Esophagus squamous epithelium (tissue), 5 donors: Measurements from ENCODE around the gene GTSF1L. TPM values are rescaled to one million over a fixed set of nuclear protein-coding genes. Genes with fewer than 3 reads are reported as not detected.

Source experiments
- DNase-seq: peaks from one replicate; lab custom pipeline; 2025; lab: John Stamatoyannopoulos, UW
- H3K27ac ChIP-seq, 4 donors: fragments of 200-600 bp; sonication (generic); one replicate each; pipeline ENCODE4 v1.5.1; 2016 to 2019; ENCODE audit warnings: mild to moderate bottlenecking in 1 of 4
- H3K27me3 ChIP-seq, 4 donors: fragments of 200-600 bp; sonication (generic); 1 replicate in 3 of 4; 2 replicates in 1 of 4; pipeline versions ENCODE4 v1.5.1 to v1.6.0; 2017 to 2021; ENCODE audit warnings: antibody characterized with exemption in 1 of 4
- H3K36me3 ChIP-seq, 3 donors: fragments of 200-600 bp; sonication (generic); one replicate each; pipeline ENCODE4 v1.5.1; 2016 to 2019
- H3K4me1 ChIP-seq, 3 donors: fragments of 200-600 bp; sonication (generic); one replicate each; pipeline ENCODE4 v1.5.1; 2017 to 2019
- H3K4me3 ChIP-seq, 4 donors: fragments of 200-600 bp; sonication (generic); 1 replicate in 3 of 4; 2 replicates in 1 of 4; pipeline ENCODE4 v1.5.1; 2016 to 2019; ENCODE audit warnings: mild to moderate bottlenecking in 2 of 4, moderate library complexity in 1 of 4
- H3K9me3 ChIP-seq, 3 donors: fragments of 200-600 bp; sonication (generic); one replicate each; pipeline ENCODE4 v1.5.1; 2016 to 2019
- CTCF ChIP-seq, 6 experiments: fragments of 450-650 bp in 4 of 6; fragments of 200-600 bp in 2 of 6; sonication (generic) in 2 of 6; IDR thresholded peaks; one replicate each; pipeline ENCODE4 v1.5.1; 2016 to 2019; ENCODE audit warnings: antibody characterized with exemption in 6 of 6, mild to moderate bottlenecking in 4 of 6, moderate library complexity in 4 of 6
- POLR2A ChIP-seq, 4 donors: fragments of 450-650 bp; IDR thresholded peaks; one replicate each; pipeline ENCODE4 v1.6.1; 2017; ENCODE audit warnings: antibody characterized with exemption in 4 of 4, mild to moderate bottlenecking in 4 of 4, moderate library complexity in 3 of 4
- WGBS, 2 donors: methylation state at CpG; one replicate each; pipeline ENCODE4 v1.1.5; 2018; 5-methylcytosine and 5-hydroxymethylcytosine counted together
- intact Hi-C: fragments of 100-400 bp; cut with DNase I; formaldehyde crosslinking; loops from one replicate; pipeline ENCODE4 v1.15.0; 2022
- total RNA-seq, 4 donors: library from RNA; depleted of rRNA; stranded (reverse); fragments of >200 nt; gene quantifications; one replicate each; pipeline ENCODE4 v1.1.0, GENCODE V29; 2016
- donor health status: DM: yes; HTN: yes; CAD: no.

The GTSF1L gene
- total RNA-seq, 4 donors from 2014 or later: not detected

GRCh38 chr20:43715044-43715443, 11.8 kb downstream of the GTSF1L start:
- Histone ChIP-seq H3K27me3 (no peaks in the 10 kb centered on the region), H3K4me3 (no peak overlapping the region), H3K4me1 (no peaks in the 10 kb centered on the region), H3K9me3 (no peaks in the 10 kb centered on the region), H3K27ac (no peak overlapping the region), H3K36me3 (no peaks in the 10 kb centered on the region)
- WGBS, 2 donors: 94 to 97% methylated on average over 6 to 9 of the region's 9 CpGs
- intact Hi-C loops: no loop called here
- no peak for TF ChIP-seq POLR2A (IDR thresholded peaks at IDR 0.05)
- TF ChIP-seq CTCF (IDR thresholded peaks at IDR 0.05): no peak
- no peak for DNase-seq

GRCh38 chr20:43711098-43711654, 15.6 kb downstream of the GTSF1L start:
- Histone ChIP-seq H3K27me3 (no peaks in the 10 kb centered on the region), H3K36me3 (no peaks in the 10 kb centered on the region), H3K27ac (no peak overlapping the region), H3K4me1 (no peaks in the 10 kb centered on the region), H3K9me3 (no peaks in the 10 kb centered on the region), H3K4me3 (no peak overlapping the region)
- DNase-seq: no peak
- intact Hi-C loops: no loop called here
- 93 to 100% methylated on average over 2 to 12 of the region's 15 CpGs for WGBS, 2 donors
- TF ChIP-seq POLR2A (IDR thresholded peaks at IDR 0.05): no peak
- TF ChIP-seq CTCF (IDR thresholded peaks at IDR 0.05): no peak

- 87 to 88% methylated on average over 4 to 8 of the region's 9 CpGs for WGBS, 2 donors
- Histone ChIP-seq H3K4me1 (no peaks in the 10 kb centered on the region), H3K36me3 (no peaks in the 10 kb centered on the region), H3K27me3 (no peaks in the 10 kb centered on the region), H3K27ac (no peak overlapping the region), H3K4me3 (no peak overlapping the region), H3K9me3 (no peaks in the 10 kb centered on the region)
- DNase-seq: no peak
- TF ChIP-seq POLR2A (IDR thresholded peaks at IDR 0.05) (no peak), CTCF (IDR thresholded peaks at IDR 0.05) (no peak)
- intact Hi-C loops: no loop called here
Observed at GRCh38 chr20:43710370-43711044, 16.3 kb downstream of the GTSF1L start.

GRCh38 chr20:43702502-43702901, 24.3 kb downstream of the GTSF1L start:
- Histone ChIP-seq H3K4me1 (no peaks in the 10 kb centered on the region), H3K4me3 (no peak overlapping the region), H3K36me3 (no peaks in the 10 kb centered on the region), H3K27ac (no peak overlapping the region), H3K27me3 (no peaks in the 10 kb centered on the region), H3K9me3 (no peaks in the 10 kb centered on the region)
- 91 to 92% methylated on average over 4 to 8 of the region's 14 CpGs for WGBS, 2 donors
- TF ChIP-seq CTCF (IDR thresholded peaks at IDR 0.05) (no peak), POLR2A (IDR thresholded peaks at IDR 0.05) (no peak)
- intact Hi-C loops: no loop called here
- no peak for DNase-seq

GRCh38 chr20:43700627-43701026, 26.2 kb downstream of the GTSF1L start:
- DNase-seq: no peak
- H3K36me3 ChIP-seq: no peaks in the 10 kb centered on the region
- no peaks in the 10 kb centered on the region for H3K9me3 ChIP-seq
- H3K4me3 ChIP-seq: no peak overlapping the region
- H3K4me1 ChIP-seq: no peaks in the 10 kb centered on the region
- no peaks in the 10 kb centered on the region for H3K27me3 ChIP-seq
- TF ChIP-seq POLR2A (IDR thresholded peaks at IDR 0.05): no peak
- TF ChIP-seq CTCF (IDR thresholded peaks at IDR 0.05): no peak
- intact Hi-C loops: no loop called here
- 79 to 83% methylated on average over 3 to 6 of the region's 8 CpGs for WGBS, 2 donors
- no peak overlapping the region for H3K27ac ChIP-seq
